K562 (cell line): ENCODE measurements around the gene ZIC2. TPM values are rescaled to one million over a fixed set of nuclear protein-coding genes. Genes with fewer than 3 reads are reported as not detected.

Source experiments
- ATAC-seq: fragments of 200-7000 bp; cut with Tn5 transposase; 3 replicates; pipeline ENCODE4 v1.9.1; 2020; ENCODE audit warnings: moderate library complexity
- BruUV-seq: library from RNA; stranded (reverse); fragments of 400-500 nt; replicated peaks from 2 replicates; lab custom pipeline; 2021; lab: Mats Ljungman, UMichigan
- CTCF ChIA-PET: fragments of 300-600 bp; formaldehyde crosslinking; extraction: SDS; loops from one replicate; lab custom pipeline; 2021; ENCODE audit warnings: low intra/inter-chr PET ratio; lab: Yijun Ruan, JAX
- POLR2A ChIA-PET: fragments of 300-600, 350-650 bp; sonication (Branson Sonifier 250); formaldehyde crosslinking; extraction: SDS; loops from one replicate; lab custom pipeline; 2021; ENCODE audit warnings: antibody characterized with exemption, inconsistent platforms; lab: Yijun Ruan, JAX
- DNase-seq, 4 experiments: peaks; one replicate each; pipeline versions ENCODE4 v3.0.0 to v3.0.0-alpha.2; 2011 to 2018; ENCODE audit warnings: low spot score in 3 of 4, mixed read lengths in 3 of 4; ENCODE audit errors: extremely low read depth in 1 of 4
- FAIRE-seq: peaks from 2 replicates; lab custom pipeline; 2011; peaks lifted over from hg19 to GRCh38; lab: Jason Lieb, UNC
- H2AFZ ChIP-seq: 2 replicates; pipeline ENCODE4 v1.6.0; 2011; ENCODE audit warnings: low read depth, low read length, control low read depth, inconsistent platforms
- H3K27ac ChIP-seq: fragments of 200-600 bp; 3 replicates; pipeline ENCODE4 v1.8.0; 2011; ENCODE audit warnings: low read depth, mild to moderate bottlenecking, control low read depth, inconsistent platforms, low read length, moderate library complexity, mixed read lengths; ENCODE audit errors: extremely low read depth
- H3K27me3 ChIP-seq, 2 experiments: fragments of 300-600 bp in 1 of 2; 2 replicates in 1 of 2; 3 replicates in 1 of 2; pipeline versions ENCODE4 v1.6.0 to v1.8.0; 2011; ENCODE audit warnings: inconsistent platforms in 2 of 2, low read length in 2 of 2, mild to moderate bottlenecking in 1 of 2, mixed read lengths in 1 of 2, moderate library complexity in 1 of 2; ENCODE audit not compliant: control insufficient read depth in 2 of 2, insufficient read depth in 2 of 2
- H3K36me3 ChIP-seq: fragments of 300-600 bp; 3 replicates; pipeline ENCODE4 v1.8.0; 2011; ENCODE audit warnings: mild to moderate bottlenecking, low read length, inconsistent platforms; ENCODE audit not compliant: control insufficient read depth, insufficient read depth
- H3K4me1 ChIP-seq, 2 experiments: fragments of 200-600 bp in 1 of 2; replicated peaks in 1 of 2; 2 replicates in 1 of 2; 3 replicates in 1 of 2; pipeline versions ENCODE4 v1.5.1 to v1.8.0; 2011; ENCODE audit warnings: inconsistent platforms in 2 of 2, low read length in 2 of 2, mild to moderate bottlenecking in 1 of 2, mixed read lengths in 1 of 2, moderate library complexity in 1 of 2; ENCODE audit not compliant: control insufficient read depth in 2 of 2, insufficient read depth in 2 of 2
- H3K4me2 ChIP-seq: 2 replicates; pipeline ENCODE4 v1.6.1; 2011; ENCODE audit warnings: low read length, control low read depth, inconsistent platforms, mixed read lengths; ENCODE audit not compliant: insufficient read depth
- H3K4me3 ChIP-seq: fragments of 200-600 bp; sonication (generic), shearing (Covaris generic); 2 replicates; pipeline ENCODE4 v1.5.1; 2016; ENCODE audit warnings: control low read depth, inconsistent platforms
- H3K79me2 ChIP-seq: fragments of 200-600 bp; 3 replicates; pipeline ENCODE4 v1.8.0; 2011; ENCODE audit warnings: low read length, inconsistent platforms; ENCODE audit not compliant: control insufficient read depth, insufficient read depth
- H3K9ac ChIP-seq, 2 experiments: 2 replicates each; pipeline versions ENCODE4 v1.6.0 to v1.6.1; 2011; ENCODE audit warnings: low read depth in 2 of 2, low read length in 2 of 2, control low read depth in 1 of 2, inconsistent platforms in 1 of 2, mild to moderate bottlenecking in 1 of 2, mixed read lengths in 1 of 2; ENCODE audit not compliant: insufficient read depth in 1 of 2
- H3K9me1 ChIP-seq: one replicate; pipeline ENCODE4 v1.6.0; 2011; ENCODE audit warnings: inconsistent platforms, mild to moderate bottlenecking, low read length, moderate library complexity; ENCODE audit not compliant: control insufficient read depth, insufficient read depth
- H3K9me3 ChIP-seq: replicated peaks from 2 replicates; pipeline ENCODE4 v1.5.1; 2011; ENCODE audit warnings: low read depth, low read length, inconsistent platforms; ENCODE audit not compliant: control insufficient read depth, insufficient read depth
- H4K20me1 ChIP-seq: replicated peaks from 2 replicates; pipeline ENCODE4 v1.6.1; 2011; ENCODE audit warnings: low read length, inconsistent platforms, mixed read lengths; ENCODE audit not compliant: control insufficient read depth, insufficient read depth
- HLTF ChIP-seq: fragments of 450-650 bp; IDR thresholded peaks from 2 replicates; pipeline ENCODE4 v1.6.1; 2016
- MCM7 ChIP-seq, 2 experiments: fragments of 450-650 bp; IDR thresholded peaks; 2 replicates each; pipeline ENCODE4 v1.6.1; 2016 to 2018
- WGBS: fragments of 100-300 bp; shearing (Covaris generic); methylation state at CpG from one replicate; pipeline ENCODE4 v1.1.6; 2016; ENCODE audit warnings: low coverage, mixed read lengths; ENCODE audit not compliant: insufficient coverage; ENCODE audit errors: missing lambda C conversion rate; 5-methylcytosine and 5-hydroxymethylcytosine counted together
- in situ Hi-C: fragments of 300-500 bp; cut with MboI; formaldehyde crosslinking; loops from 4 replicates; pipeline ENCODE4 v1.15.0; 2018; ENCODE audit warnings: inconsistent platforms, mixed read lengths
- intact Hi-C: fragments of 100-400 bp; cut with micrococcal nuclease; formaldehyde crosslinking; loops from 2 replicates; pipeline ENCODE4 v1.14.2; 2022
- polyA plus RNA-seq, 8 experiments: library from polyadenylated mRNA; depleted of rRNA in 4 of 8; stranded (reverse) in 5 of 8; unstranded in 3 of 8; fragments of >200 nt; fragmentation: Nextera tagmentation in 2 of 8; fragmentation: Illumina TruSeq in 1 of 8; extraction: Ambion mirVana in 2 of 8; extraction: Trizol in 1 of 8; gene quantifications; 2 replicates each; pipeline versions ENCODE4 v1.2.1 to v1.2.3, GENCODE V29; 2011 to 2014; ENCODE audit warnings: inconsistent platforms in 1 of 8, missing spikeins in 1 of 8
- total RNA-seq, 7 experiments: library from RNA; depleted of rRNA in 6 of 7; stranded (reverse); fragments of >200 nt in 6 of 7; fragmentation: Illumina TruSeq in 2 of 7; extraction: Trizol in 2 of 7; gene quantifications; 2 replicates each; pipeline versions ENCODE4 v1.2.1 to v1.2.3, GENCODE V29; 2011 to 2021; ENCODE audit warnings: low replicate concordance in 1 of 7
- TF ChIP-seq, protein P1 (sequence below): fragments of 450-650 bp; formaldehyde crosslinking; conservative IDR thresholded peaks from 2 replicates; pipeline ENCODE4 v1.4.0; 2022; ENCODE audit warnings: mild to moderate bottlenecking, missing genetic modification characterization
- TF ChIP-seq, protein P2 (sequence below): sonication (generic); formaldehyde crosslinking; IDR thresholded peaks from 2 replicates; pipeline ENCODE4 v1.9.0; 2022; ENCODE audit warnings: mild to moderate bottlenecking, missing genetic modification reagents
- TF ChIP-seq, protein P3 (sequence below): conservative IDR thresholded peaks from 2 replicates; pipeline ENCODE4 v1.6.1; 2011; ENCODE audit warnings: low read depth, mild to moderate bottlenecking, low read length; ENCODE audit not compliant: control insufficient read depth
- TF ChIP-seq, protein P4 (sequence below): IDR thresholded peaks from 3 replicates; pipeline ENCODE4 v1.6.1; 2011; ENCODE audit warnings: borderline replicate concordance, mild to moderate bottlenecking; ENCODE audit not compliant: insufficient read length, insufficient read depth

The ZIC2 gene
- total and polyA plus RNA-seq, 9 of the 15 experiments (the other 6 are each of a cell fraction or from before 2014, with no cell fraction given): 1.8 to 18.0 (median 4.5) TPM

DNA sequence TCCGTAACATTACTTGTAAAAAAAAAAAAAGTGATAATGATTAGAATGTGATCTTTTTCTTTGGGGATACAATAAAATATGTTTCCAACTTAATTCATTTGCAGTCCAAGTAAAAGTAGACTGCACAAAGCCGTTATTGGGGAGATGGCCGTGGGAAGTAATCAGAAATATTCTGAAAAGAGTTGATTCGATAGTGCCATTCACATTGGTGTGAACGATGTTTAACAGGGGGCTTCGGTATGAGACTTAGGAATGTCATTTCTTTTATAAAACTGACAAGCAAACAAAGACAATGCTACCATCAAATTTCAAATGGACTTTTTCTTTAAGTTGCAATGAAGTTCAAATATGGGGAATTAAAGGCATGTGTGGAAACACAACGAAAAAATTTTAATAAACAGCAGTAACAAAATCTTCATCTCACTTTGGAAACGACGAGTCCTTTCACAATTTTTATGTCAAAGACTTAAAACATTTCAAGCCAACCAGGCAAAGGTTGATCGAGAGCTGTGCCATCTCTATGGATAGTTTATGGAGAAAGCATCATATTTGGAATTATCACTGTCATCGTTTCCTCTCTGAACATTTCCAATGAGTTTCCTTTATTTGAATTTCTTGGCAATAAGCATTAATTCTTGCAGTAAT, 8.3 kb upstream of the ZIC2 start:
- Histone ChIP-seq H3K9me3 (no peaks in the 10 kb centered on the region), H3K4me2 (no peak overlapping the region), H3K4me1 (peaks cover 0 to 43% of the 10 kb centered on the region in 2 experiments; a peak in 3 of 5 replicates), H3K9ac (no peak overlapping the region), H3K27me3 (no peaks in the 10 kb centered on the region), H3K4me3 (no peak overlapping the region), H2AFZ (no peak overlapping the region), H3K36me3 (peaks cover 6% of the 10 kb centered on the region; the same call in 1 of the 3 replicates), H3K79me2 (peaks cover 14% of the 10 kb centered on the region; the same call in 2 of the 3 replicates), H3K27ac (no peak overlapping the region), H4K20me1 (no peaks in the 10 kb centered on the region), H3K9me1 (no peaks in the 10 kb centered on the region)
- no peak for FAIRE-seq
- ChIA-PET CTCF (no interaction called here), POLR2A (no interaction called here)
- in situ Hi-C loops: no loop called here
- DNase-seq: no peak
- intact Hi-C loops: no loop called here
- no peak for ATAC-seq
- no TSS peak for BruUV-seq
- 66% methylated on average over 11 of the region's 11 CpGs for WGBS
- TF ChIP-seq HLTF (no peak), MCM7 (IDR thresholded peaks at IDR 0.05) (no peak)
- TF ChIP-seq, protein P1, sequence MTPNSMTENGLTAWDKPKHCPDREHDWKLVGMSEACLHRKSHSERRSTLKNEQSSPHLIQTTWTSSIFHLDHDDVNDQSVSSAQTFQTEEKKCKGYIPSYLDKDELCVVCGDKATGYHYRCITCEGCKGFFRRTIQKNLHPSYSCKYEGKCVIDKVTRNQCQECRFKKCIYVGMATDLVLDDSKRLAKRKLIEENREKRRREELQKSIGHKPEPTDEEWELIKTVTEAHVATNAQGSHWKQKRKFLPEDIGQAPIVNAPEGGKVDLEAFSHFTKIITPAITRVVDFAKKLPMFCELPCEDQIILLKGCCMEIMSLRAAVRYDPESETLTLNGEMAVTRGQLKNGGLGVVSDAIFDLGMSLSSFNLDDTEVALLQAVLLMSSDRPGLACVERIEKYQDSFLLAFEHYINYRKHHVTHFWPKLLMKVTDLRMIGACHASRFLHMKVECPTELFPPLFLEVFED: no peak
- TF ChIP-seq, protein P2, sequence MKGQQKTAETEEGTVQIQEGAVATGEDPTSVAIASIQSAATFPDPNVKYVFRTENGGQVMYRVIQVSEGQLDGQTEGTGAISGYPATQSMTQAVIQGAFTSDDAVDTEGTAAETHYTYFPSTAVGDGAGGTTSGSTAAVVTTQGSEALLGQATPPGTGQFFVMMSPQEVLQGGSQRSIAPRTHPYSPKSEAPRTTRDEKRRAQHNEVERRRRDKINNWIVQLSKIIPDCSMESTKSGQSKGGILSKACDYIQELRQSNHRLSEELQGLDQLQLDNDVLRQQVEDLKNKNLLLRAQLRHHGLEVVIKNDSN (CRISPR knock-in tag): no peak
- TF ChIP-seq, protein P3, sequence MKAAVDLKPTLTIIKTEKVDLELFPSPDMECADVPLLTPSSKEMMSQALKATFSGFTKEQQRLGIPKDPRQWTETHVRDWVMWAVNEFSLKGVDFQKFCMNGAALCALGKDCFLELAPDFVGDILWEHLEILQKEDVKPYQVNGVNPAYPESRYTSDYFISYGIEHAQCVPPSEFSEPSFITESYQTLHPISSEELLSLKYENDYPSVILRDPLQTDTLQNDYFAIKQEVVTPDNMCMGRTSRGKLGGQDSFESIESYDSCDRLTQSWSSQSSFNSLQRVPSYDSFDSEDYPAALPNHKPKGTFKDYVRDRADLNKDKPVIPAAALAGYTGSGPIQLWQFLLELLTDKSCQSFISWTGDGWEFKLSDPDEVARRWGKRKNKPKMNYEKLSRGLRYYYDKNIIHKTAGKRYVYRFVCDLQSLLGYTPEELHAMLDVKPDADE: no peak
- TF ChIP-seq, protein P4, sequence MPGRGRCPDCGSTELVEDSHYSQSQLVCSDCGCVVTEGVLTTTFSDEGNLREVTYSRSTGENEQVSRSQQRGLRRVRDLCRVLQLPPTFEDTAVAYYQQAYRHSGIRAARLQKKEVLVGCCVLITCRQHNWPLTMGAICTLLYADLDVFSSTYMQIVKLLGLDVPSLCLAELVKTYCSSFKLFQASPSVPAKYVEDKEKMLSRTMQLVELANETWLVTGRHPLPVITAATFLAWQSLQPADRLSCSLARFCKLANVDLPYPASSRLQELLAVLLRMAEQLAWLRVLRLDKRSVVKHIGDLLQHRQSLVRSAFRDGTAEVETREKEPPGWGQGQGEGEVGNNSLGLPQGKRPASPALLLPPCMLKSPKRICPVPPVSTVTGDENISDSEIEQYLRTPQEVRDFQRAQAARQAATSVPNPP: no peak
